Non-pigmented ciliary epithelial cell (primary cell): ENCODE measurements around the gene CHST11.

ENCODE experiments used
- DNase-seq: peaks from one replicate; pipeline ENCODE4 v3.0.0-alpha.2; 2010; ENCODE audit warnings: low read depth

The CHST11 gene

DNA sequence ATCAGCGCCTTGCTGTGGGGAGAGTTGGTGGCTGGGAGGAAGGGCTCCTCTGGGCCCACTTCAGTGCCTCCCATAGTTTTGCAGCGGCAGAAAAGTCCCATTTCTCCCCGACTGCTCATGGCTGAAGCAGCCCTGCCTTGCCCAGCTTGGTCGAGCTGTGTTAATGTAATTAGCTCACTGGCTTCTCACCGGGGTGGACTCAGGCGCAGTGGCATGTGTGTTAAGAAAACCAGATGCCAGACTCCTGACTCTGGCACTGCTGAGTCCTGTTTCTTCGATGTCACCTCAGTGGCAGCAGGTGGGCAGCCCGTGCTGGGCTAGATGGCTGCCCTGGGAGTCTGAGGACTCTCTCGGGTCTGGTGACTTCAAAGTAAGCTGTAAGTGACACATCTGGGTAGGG lies 47.4 kb downstream of the CHST11 start:
- DNase-seq: no peak

DNA sequence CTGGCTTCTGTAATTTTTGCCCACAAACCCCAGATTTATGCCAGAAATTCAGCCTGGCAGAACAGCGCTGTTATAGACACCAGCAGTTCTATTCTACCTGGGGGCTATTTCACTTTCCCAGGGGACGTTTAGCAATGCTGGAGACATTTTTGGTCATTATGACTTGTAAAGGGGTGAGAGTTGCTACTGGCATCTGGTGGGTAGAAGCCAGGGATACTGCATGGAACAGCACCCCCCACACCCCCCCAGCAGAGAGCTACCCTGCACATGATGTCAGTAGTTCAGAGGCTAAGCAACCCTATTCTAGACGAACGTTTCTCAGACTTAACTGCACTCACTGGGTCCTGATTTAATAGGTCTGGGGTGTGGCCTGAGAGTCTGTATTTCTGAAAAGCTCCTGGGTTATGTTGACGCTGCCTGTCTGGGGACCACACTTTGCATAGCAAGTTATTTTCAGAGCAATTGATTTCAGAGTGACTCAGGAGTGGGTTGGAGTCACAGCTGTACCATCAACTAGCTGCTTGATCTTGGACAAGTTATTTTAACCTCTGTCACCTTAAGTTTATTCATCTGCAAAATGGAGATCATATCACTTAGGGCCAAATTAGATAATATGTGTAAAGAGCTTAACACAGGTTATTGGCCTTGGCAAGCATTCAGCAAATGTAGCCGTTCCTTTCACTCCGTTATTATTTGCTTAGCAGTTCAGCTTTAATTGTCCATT lies 48.5 kb downstream of the CHST11 start:
- no peak for DNase-seq

DNA sequence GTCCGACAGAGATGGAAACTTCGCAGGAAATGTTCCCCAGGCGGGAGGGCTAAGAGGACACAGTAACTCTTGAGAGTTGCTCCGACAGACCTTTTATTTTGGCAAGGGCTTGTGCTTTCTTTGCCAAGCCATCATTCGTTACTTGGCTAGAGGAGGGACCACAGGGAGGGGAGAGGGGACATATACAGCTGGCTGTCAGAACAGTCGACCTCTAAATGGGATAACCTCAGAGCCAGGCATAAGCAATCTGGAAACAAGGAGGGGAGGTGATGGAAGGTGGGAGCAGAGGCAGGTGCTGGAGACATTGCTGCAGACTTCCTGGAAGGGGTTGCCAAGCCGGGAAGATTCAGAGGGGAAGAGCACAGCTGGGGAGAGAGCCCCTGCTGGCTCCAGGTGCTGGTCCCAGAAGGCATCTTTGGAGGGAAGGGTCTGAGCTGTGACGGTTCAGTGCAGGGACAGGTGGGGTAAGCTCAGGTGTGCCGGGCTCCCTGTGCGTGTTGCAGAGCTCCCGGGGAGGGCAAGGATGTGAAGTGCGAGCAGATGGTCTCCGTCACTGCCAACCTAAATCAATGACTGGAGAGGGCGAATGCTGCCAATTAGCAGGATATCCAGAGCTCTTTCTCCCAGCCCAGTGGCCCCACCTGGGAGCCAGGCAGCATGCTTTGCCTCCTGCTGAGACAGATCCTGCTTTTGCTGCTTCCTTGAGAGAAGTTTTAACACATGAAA lies 50.1 kb downstream of the CHST11 start:
- no peak for DNase-seq

DNA sequence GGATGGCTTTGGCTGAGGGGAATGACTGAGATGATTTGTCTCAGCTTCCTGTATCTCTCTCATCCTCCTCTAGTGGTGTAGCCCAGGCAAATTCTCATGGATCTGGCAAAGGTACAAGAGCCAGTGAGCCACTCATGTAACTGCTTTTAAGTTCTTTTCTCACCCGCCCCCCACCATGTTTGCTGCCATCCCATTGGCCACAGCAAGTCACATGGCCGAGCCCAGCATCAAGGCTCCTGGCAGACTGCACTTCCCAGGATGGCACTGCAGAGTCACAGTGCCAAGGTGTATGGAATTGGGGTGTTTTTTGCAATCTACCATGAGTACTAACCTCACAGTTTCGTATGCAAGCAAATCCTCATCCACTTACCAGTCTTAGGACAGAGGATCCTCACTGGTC lies 50.9 kb downstream of the CHST11 start:
- no peak for DNase-seq

DNA sequence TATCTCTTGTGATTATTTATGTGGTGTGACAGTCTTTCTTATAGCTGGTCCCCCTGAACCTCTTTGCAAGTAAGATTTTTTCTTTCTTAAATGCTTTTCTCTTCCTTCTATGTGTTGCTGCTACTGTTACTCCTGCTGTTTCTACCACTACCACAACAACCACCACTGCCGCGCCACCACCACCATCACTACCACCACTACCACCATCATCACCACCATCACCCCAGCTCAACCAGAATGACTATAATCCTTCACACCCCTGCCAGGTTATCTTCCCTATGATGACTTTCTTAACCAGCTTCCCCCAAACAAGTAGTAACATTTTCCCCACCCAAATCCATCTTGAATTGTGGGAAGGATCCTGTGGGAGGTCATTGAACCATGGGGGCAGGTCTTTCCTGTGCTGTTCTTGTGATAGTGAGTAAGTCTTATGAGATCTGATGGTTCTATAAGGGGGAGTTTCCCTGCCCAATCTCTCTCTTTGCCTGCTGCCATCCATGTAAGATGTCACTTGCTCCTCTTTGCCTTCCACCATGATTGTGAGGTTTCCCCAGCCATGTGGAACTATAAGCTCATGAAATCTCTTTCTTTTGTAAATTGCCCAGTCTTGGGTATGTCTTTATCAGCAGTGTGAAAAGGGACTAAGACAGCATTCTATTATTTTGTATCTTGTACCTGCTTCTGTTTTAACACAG lies 52.2 kb downstream of the CHST11 start:
- no peak for DNase-seq

GRCh38 chr12:104510145-104510872 lies 53.6 kb downstream of the CHST11 start:
- no peak for DNase-seq

DNA sequence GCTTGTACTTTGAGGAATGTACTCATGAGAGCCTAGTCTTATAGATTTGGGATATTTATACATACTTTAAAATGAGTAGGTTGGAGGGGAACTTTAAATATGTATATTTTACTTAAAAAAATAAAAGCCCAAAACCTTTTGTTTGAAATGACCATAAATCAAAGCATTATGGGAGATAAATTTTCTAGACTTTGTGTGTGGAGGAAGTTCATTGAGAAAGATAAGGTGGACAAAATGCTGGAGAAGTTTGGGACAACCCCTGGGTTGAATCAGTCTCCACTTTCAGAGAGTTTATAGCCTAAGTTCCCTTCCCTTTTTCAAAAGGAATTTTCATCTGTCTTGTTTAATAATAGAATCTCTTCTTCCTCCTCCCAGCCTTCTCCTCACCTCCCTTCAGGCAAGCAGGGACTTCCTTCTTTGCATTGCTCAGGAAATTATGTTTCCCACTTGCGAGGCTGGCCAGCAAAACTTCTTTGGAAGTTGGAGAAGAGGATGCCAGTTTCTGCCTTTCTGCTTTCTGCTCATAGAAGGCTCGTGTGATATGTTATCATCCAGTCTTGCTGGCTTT lies 54.2 kb downstream of the CHST11 start:
- DNase-seq: no peak

DNA sequence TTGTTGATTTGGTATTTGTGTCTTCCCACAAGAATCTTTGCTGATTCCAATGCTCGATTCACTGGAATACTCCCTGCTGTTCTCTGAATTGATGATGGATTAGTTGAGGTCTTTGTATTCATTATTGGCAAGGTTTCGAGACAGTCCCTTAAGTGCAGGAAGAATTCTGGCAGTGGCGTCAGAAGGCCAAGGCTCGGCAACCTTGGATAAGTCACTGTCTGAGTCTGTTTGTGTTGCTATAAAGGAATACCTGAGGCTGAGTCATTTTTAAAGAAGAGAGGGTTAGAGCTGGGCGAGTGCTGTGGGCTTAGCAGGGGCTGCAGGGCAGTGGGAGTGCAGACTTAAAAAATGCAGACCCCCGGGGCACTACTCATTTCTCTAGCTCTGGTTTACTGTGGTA lies 56.9 kb downstream of the CHST11 start:
- DNase-seq: no peak

DNA sequence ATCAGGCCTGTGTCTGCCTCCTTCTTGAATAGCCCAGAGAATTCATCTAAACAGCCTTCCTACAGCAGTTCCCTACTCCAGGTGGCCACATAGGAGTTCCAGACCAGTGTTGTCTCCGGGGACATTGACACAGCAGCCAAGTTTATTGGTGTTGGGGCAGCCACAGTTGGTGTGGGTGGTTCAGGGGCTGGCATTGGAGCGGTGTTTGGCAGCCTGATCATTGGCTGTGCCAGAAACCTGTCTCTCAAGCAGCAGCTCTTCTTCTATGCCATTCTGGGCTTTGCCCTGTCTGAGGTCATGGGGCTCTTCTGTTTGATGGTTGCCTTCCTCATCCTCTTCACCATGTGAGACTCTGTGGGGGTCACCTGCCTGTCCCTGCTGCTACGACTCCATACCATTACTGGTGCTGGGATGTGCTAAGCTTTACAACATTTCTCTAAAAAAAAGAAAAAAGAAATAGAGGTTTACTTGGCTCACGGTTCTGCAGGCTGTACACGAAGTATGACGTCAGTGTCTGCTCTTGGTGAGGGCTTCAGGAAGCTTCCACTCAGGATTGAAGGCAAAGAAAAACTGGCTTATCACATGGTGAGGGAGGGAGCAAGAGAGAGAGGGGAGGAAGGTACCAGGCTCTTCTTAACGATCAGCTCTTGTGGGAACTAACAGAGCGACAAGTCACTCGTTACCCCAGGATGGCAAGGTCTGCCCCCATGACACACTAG lies 57.5 kb downstream of the CHST11 start:
- no peak for DNase-seq

- no peak for DNase-seq
These were observed 59.2 kb downstream of the CHST11 start for GRCh38 chr12:104515899-104516298.

DNA sequence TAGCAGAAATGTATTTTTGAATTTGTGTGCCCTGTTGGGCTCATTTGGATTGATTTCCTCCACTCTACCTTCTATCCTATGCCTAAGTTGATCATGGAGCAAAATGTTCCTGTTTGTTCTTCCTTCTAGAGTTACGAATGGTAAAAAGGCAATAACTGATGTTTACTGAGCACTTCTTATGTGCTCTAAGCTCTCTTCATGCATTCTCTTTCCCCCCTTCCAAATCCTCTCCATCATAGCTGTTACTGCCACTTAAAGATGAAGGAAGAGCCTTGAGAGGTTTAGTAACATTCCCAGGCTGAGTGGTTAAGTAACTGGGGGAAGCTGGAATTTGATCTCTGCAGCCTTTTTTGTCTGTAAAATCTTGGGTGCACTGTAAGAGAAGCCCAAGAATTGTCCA lies 60.1 kb downstream of the CHST11 start:
- no peak for DNase-seq

GRCh38 chr12:104517880-104518279 lies 61.1 kb downstream of the CHST11 start:
- DNase-seq: no peak

DNA sequence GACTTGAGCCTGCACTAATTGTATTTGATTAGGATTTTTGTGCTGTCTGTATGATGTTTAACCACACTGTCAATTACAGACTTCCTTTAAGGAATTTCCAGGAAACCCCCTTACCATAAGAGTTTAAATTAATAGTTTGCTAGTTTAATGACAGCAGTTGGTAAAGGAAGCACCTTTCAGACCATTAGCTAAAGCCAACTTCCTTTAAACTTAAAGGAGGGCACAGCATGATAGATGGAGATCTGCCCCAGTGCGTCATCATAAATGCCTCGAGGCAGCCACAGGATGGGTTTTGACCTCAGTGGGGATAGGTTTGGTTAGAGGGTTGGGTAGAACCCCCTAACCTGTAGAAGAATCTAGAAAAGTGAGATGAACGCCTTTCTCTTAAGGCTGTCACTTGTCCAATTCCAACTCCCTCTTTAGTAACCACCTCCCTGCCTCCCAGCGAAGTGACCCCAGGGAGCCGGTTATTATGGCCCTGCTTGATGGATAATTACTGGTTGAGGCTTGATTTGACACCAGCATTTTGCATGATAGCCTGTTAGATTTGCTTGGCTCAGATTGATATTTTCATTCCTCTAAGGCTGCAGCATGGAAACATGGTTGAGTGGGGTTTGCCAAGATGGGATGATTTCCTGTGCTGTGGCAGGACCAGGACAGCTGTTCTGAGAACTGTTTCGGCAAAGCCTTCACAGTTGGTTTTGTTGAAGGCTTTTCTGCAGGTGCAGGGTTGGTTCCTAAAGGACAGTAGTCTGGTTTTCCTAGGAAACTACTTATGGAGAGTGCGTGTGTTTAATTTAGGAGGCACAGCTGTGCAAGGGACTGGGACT lies 62.7 kb downstream of the CHST11 start:
- DNase-seq: no peak

DNA sequence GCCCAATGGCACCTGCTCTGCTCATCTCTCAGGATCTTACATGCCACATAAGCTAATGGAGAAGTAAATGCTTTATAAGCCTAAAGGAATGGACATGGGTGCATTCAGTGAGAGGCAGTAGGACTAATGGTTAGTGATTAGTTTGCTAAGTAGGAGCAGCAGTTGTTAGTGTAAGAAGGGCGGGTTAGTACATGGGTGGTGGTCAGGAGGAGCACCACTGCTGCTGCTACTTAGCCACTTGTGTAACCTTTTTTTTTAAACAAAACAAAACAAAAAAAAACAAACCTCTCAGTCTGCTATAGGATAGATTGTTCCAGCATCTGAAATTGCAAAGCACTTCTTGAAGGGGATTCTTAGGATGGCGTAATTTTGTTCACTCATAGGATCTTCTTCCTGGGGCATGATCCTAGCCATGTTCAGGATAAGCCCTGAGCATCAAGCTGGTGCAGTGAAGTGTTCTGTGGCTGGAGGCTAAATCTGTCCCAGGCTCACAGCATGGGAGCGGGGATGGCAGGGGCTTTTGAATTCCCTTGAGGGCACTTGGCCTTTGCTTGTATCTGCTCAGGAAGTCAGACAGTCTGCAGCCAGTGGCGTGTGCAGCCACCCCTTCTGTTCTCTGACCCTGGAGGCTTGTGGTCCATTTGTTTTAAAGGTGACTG lies 63.6 kb downstream of the CHST11 start:
- no peak for DNase-seq

DNA sequence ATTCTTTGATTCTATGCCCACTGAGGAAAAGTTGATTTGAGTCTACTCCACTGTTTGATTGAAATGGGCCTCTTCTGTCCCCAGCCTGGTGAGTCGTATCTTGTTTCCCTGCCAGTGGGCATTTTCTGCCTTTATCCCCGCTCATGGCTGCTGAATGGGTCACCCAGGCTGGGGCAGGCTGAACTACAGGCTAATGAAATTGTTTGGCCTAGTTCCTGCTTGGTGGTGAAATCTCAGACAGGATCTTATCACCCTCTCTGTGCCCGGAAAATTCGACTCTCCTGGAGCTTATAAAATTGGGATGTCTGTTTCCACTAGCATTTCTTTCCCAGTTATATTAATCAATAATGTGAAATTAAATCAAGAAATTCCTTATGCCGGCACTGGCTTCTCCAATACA lies 65.0 kb downstream of the CHST11 start:
- DNase-seq: no peak

DNA sequence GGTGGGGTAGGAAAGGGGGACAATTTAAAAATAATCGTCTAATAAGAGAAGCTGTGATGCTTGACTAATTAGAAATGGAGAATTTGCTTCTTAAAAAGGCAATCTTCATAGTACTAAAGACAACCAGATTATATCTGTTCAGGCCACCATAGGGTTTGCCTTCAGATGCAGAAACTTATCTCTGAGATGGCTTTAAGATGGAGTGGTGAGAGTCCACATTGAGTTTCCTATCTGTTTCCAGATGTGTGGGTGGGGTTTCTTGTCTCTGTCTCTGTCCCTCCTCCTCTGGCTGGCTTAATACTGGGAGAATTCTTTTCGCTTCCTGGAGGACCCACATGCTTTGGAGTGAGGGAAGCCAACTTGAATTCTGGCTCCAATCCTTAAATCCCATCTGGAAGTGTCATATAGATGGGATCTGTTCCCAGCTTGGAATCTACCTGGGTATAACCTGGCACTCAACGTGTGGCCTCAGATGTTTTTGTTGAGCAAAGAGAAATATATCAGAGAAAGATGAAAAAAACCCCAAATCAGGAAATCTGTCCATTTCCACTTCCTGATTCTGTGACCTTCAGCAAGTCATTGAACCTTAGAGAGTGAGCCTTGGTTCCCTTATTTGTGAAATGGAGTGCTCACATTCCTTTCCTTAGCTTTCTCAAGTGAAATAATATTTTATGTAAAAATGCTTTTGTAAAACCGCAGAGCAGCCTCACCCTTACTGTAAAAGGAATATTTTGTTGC lies 66.4 kb downstream of the CHST11 start:
- DNase-seq: no peak

- no peak for DNase-seq
These were observed 67.5 kb downstream of the CHST11 start for GRCh38 chr12:104524034-104524832.

GRCh38 chr12:104526320-104526719 lies 69.6 kb downstream of the CHST11 start:
- DNase-seq: no peak

- no peak for DNase-seq
These were observed 70.0 kb downstream of the CHST11 start for GRCh38 chr12:104526751-104527150.
